ENCODE results near the gene MESD.
A peak's percentile ranks its signal among the peaks of the same experiment; 100 is the strongest.

The MESD gene

GRCh38 chr15:80989518-80990478 is at the start of gene MESD:
Gene MESD (minus strand): TSS chr15:80989819. CDS start chr15:80989791, 28 bp downstream.
- peak; percentile 96 for DNase-seq (ENCODE audit: low spot score)

- no peak for DNase-seq (ENCODE audit: low spot score)
Measured at GRCh38 chr15:81038975-81039607, 49.5 kb upstream of the MESD start.

GRCh38 chr15:81037952-81038743 is 48.5 kb upstream of the MESD start:
- DNase-seq (ENCODE audit: low spot score): no peak

GRCh38 chr15:81033508-81033907 is 43.9 kb upstream of the MESD start:
- no peak for DNase-seq (ENCODE audit: low spot score)

GRCh38 chr15:81032818-81033217 is 43.2 kb upstream of the MESD start:
- DNase-seq (ENCODE audit: low spot score): no peak

- no peak for DNase-seq (ENCODE audit: low spot score)
Measured at GRCh38 chr15:81032355-81032754, 42.7 kb upstream of the MESD start.

GRCh38 chr15:81031203-81031602 is 41.6 kb upstream of the MESD start:
- DNase-seq (ENCODE audit: low spot score): no peak

GRCh38 chr15:81030301-81030750 is 40.7 kb upstream of the MESD start:
- no peak for DNase-seq (ENCODE audit: low spot score)

GRCh38 chr15:81029414-81030300 is 40.0 kb upstream of the MESD start:
- DNase-seq (ENCODE audit: low spot score): peak; percentile 62

- DNase-seq (ENCODE audit: low spot score): peak; percentile 32
Measured at GRCh38 chr15:81026836-81027599, 37.4 kb upstream of the MESD start.

- DNase-seq (ENCODE audit: low spot score): no peak
Measured at GRCh38 chr15:81025721-81026370, 36.2 kb upstream of the MESD start.

GRCh38 chr15:81024936-81025335 is 35.3 kb upstream of the MESD start:
- DNase-seq (ENCODE audit: low spot score): no peak

GRCh38 chr15:81024265-81024872 is 34.8 kb upstream of the MESD start:
- no peak for DNase-seq (ENCODE audit: low spot score)

GRCh38 chr15:81023483-81024264 is 34.1 kb upstream of the MESD start:
- peak; percentile 62 for DNase-seq (ENCODE audit: low spot score)

- DNase-seq (ENCODE audit: low spot score): no peak
Measured at GRCh38 chr15:81021321-81021720, 31.7 kb upstream of the MESD start.

- DNase-seq (ENCODE audit: low spot score): no peak
Measured at GRCh38 chr15:81018197-81018596, 28.6 kb upstream of the MESD start.

GRCh38 chr15:81016489-81017068 is 27.0 kb upstream of the MESD start:
- DNase-seq (ENCODE audit: low spot score): no peak
